Stimulated activated CD8-positive, alpha-beta memory T cell treated with anti-CD3 and anti-CD28 coated beads, Interleukin-15, amount 100 ng/mL, for 1 hour (primary cell): ENCODE data around the gene ATG4D.
"Not testable (repeated sequence)": the region's sequence is repeated elsewhere in the genome, so short reads cannot be mapped to it uniquely, and the experiment has no call there.

Source experiments
- DNase-seq: peaks from one replicate; pipeline ENCODE4 v3.0.0-alpha.2; 2020; ENCODE audit warnings: low read depth

ATG4D gene

GRCh38 chr19:10552510-10553053 is 8.9 kb downstream of the ATG4D start:
- DNase-seq, result no peak

- DNase-seq, result no peak
Observed at GRCh38 chr19:10553087-10553667, 9.5 kb downstream of the ATG4D start.

GRCh38 chr19:10553943-10554381 is 10.3 kb downstream of the ATG4D start:
- DNase-seq, result peak; percentile 31

- no peak for DNase-seq
Observed at GRCh38 chr19:10554760-10555609, 11.3 kb downstream of the ATG4D start.

GRCh38 chr19:10555610-10555973 is 11.9 kb downstream of the ATG4D start:
- DNase-seq, result no peak

- DNase-seq, result no peak
Observed at GRCh38 chr19:10557603-10558197, 14.0 kb downstream of the ATG4D start.

GRCh38 chr19:10560154-10560553 is 16.4 kb downstream of the ATG4D start:
- DNase-seq, result no peak

GRCh38 chr19:10562609-10563008 is 18.9 kb downstream of the ATG4D start:
- no peak for DNase-seq

GRCh38 chr19:10565028-10565566 is 21.4 kb downstream of the ATG4D start:
- DNase-seq, result no peak

- peak; percentile 97 for DNase-seq
Observed at GRCh38 chr19:10565567-10566407, 22.1 kb downstream of the ATG4D start, which contains the start of gene KRI1. Gene KRI1, minus strand, starts transcription at chr19:10566010. Its CDS starts 11 bp downstream, at chr19:10565999.

GRCh38 chr19:10566408-10566657 is 22.6 kb downstream of the ATG4D start:
- no peak for DNase-seq

- DNase-seq, result no peak
Observed at GRCh38 chr19:10566658-10567410, 23.1 kb downstream of the ATG4D start.

- no peak for DNase-seq
Observed at GRCh38 chr19:10567656-10568055, 24.0 kb downstream of the ATG4D start.

GRCh38 chr19:10568062-10568825 is 24.5 kb downstream of the ATG4D start:
- DNase-seq, result no peak

- peak; percentile 99 for DNase-seq
Observed at GRCh38 chr19:10568826-10569651, 25.3 kb downstream of the ATG4D start, which contains the start of gene CDKN2D. Gene CDKN2D, minus strand, starts transcription at chr19:10568979. Its CDS starts 326 bp downstream, at chr19:10568653.

GRCh38 chr19:10573793-10574192 is 30.1 kb downstream of the ATG4D start:
- DNase-seq, result not testable (repeated sequence)

- no peak for DNase-seq
Observed at GRCh38 chr19:10574462-10574861, 30.8 kb downstream of the ATG4D start.

- no peak for DNase-seq
Observed at GRCh38 chr19:10575011-10575716, 31.5 kb downstream of the ATG4D start.

GRCh38 chr19:10577951-10578350 is 34.2 kb downstream of the ATG4D start:
- no peak for DNase-seq
